A673 (cell line): ENCODE data around the gene LAS1L.

ENCODE experiments used
- EZH2 ChIP-seq: fragments of 200-600 bp; sonication (generic); IDR thresholded peaks from 2 replicates; pipeline ENCODE4 v1.6.1; 2017; ENCODE audit warnings: borderline replicate concordance, low read depth, mild to moderate bottlenecking, mixed read lengths, antibody characterized with exemption, low read length; ENCODE audit not compliant: poor library complexity, severe bottlenecking
- TF ChIP-seq, protein P1 (sequence below): fragments of 300-800, 200-600 bp; sonication (generic); conservative IDR thresholded peaks from 2 replicates; pipeline ENCODE4 v1.5.1; 2017; ENCODE audit warnings: low read depth, mild to moderate bottlenecking, antibody characterized with exemption, low read length, moderate library complexity, mixed read lengths

DNA sequence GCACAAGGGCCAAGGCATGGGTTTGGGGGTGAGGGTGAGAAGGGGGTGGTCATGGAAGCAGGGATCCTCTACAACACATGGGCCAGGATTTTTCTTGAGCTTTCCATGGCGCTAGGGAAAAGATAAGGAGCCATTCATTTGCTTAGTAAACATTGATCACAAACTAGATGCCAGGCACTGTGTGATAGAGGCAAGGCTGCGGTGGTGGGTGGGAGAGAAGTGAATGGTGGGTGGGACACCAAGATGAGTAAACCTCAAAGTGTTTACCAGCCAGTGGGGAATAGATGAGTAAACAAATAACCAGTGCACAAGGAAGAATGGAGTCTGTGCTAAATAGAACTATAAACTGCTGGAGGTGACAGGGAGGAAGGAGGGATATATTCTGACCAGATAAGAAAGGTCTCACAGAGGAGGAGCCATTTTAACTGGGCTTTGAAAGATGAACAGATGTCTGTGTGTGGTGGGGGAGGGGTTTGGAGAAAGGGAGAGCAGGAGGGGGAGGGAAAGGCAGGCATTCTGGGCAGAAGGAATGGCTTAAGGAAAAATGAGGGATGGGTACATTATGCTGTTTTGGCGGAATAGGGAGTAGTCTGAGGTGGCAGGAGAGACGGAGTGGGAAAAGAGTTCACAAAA is 48.0 kb upstream of the LAS1L start:
- TF ChIP-seq EZH2, result no peak
- TF ChIP-seq, protein P1, sequence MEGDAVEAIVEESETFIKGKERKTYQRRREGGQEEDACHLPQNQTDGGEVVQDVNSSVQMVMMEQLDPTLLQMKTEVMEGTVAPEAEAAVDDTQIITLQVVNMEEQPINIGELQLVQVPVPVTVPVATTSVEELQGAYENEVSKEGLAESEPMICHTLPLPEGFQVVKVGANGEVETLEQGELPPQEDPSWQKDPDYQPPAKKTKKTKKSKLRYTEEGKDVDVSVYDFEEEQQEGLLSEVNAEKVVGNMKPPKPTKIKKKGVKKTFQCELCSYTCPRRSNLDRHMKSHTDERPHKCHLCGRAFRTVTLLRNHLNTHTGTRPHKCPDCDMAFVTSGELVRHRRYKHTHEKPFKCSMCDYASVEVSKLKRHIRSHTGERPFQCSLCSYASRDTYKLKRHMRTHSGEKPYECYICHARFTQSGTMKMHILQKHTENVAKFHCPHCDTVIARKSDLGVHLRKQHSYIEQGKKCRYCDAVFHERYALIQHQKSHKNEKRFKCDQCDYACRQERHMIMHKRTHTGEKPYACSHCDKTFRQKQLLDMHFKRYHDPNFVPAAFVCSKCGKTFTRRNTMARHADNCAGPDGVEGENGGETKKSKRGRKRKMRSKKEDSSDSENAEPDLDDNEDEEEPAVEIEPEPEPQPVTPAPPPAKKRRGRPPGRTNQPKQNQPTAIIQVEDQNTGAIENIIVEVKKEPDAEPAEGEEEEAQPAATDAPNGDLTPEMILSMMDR, result no peak
